Measurements from ENCODE around the gene ZNF317. TPM values are rescaled to one million over a fixed set of nuclear protein-coding genes. Genes with fewer than 3 reads are reported as not detected.

ZNF317 gene
- polyA plus RNA-seq, 3 donors = 17.3 to 25.5 (median 20.7) TPM

DNA sequence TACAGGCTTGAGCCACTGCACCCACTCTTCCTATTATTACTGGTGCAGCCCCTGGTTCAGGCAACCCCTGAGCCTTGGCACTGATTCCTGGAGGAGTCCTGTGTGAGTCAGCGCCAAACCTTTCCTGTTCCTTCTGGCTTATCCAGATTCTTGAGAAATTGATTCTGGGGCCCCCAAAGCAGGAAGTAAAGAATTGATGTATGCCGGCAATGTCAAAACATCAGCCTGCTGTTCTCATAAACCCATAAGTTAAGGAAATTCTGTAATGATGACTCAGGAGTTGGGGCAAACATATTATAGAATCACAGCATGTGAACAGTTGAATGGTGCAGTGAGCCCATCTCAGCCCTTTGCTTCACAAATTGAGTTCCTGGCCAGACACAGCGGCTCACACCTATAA lies 12.0 kb upstream of the ZNF317 start:
- H3K4me3 Mint-ChIP-seq = no peak overlapping the region

DNA sequence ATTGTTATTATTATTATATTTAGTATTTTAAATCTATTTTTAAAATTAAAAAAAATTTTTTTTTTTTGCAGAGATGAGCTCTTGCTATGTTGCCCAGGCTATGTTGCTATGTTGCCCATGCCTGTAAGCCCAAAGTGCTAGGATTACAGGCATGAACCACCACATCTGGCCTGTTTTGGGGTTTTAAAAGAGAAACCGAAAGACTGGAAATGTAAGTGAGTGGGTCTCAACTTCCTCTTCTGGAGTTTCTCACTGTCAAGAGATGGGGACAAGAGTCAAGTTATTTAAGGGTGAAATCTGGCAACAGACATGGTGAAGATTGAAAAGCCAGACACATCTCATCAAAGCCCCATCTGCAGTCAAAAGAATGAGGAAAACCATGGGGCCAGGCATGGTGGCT lies 9.2 kb upstream of the ZNF317 start:
- Histone ChIP-seq H3K4me2 (replicated peaks; ENCODE audit: extremely low read depth, low read length, poor library complexity, severe bottlenecking) (no peak overlapping the region), H3K36me3 (replicated peaks in 1 of 2; ENCODE audit: control insufficient read depth in 1 of 2, insufficient read depth in 2 of 2, low read length in 2 of 2) (no peaks in the 10 kb centered on the region), H2AFZ (ENCODE audit: insufficient read depth, low read depth, low read length, poor library complexity, severe bottlenecking) (peak overlapping the region; percentile 41), H3K4me1 (ENCODE audit: control insufficient read depth in 1 of 2, insufficient read depth in 2 of 2, low read length in 2 of 2) (peaks cover 5 to 18% of the 10 kb centered on the region in 2 donors), H3K27ac (ENCODE audit: low read depth in 1 of 2, low read length in 2 of 2) (no peak overlapping the region), H3K4me3 (replicated peaks in 1 of 3; ENCODE audit: low read depth in 2 of 3, low read length in 3 of 3) (no peak overlapping the region), H3K27me3 (ENCODE audit: control insufficient read depth in 2 of 2, insufficient read depth in 2 of 2, low read length in 2 of 2) (no peaks in the 10 kb centered on the region), H4K20me1 (ENCODE audit: insufficient read depth, low read length) (no peaks in the 10 kb centered on the region), H3K9me3 (replicated peaks in 1 of 2; ENCODE audit: control insufficient read depth in 1 of 2, insufficient read depth in 1 of 2, low read length in 2 of 2) (no peaks in the 10 kb centered on the region), H3K79me2 (ENCODE audit: insufficient read depth, low read length) (no peaks in the 10 kb centered on the region), H3K9ac (ENCODE audit: insufficient read depth, low read length, poor library complexity, severe bottlenecking) (no peak overlapping the region)
- intact Hi-C loops (cut with micrococcal nuclease) = loop anchor here in 1 of 2 donors (10.0 kb wide), 2 partner anchors 454 to 664 kb away; partner anchors contain the start of gene ZNF121
- Mint-ChIP-seq H3K9me3 (peaks cover 0 to 3% (median 0%) of the 10 kb centered on the region in 7 donors), H3K36me3 (no peaks in the 10 kb centered on the region), H3K4me1 (peaks cover 21% of the 10 kb centered on the region), H3K27ac (peak overlapping the region in 2 of 7 donors; percentile 57 to 65), H3K4me3 (peak overlapping the region in 1 of 2 donors; percentile 35), H3K27me3 (ENCODE audit: low read depth in 3 of 3) (peaks cover 2 to 7% (median 4%) of the 10 kb centered on the region in 3 donors)
- WGBS (ENCODE audit: insufficient coverage) = no CpG with 5 or more reads among the region's 1 CpG
- TF ChIP-seq, protein P1, sequence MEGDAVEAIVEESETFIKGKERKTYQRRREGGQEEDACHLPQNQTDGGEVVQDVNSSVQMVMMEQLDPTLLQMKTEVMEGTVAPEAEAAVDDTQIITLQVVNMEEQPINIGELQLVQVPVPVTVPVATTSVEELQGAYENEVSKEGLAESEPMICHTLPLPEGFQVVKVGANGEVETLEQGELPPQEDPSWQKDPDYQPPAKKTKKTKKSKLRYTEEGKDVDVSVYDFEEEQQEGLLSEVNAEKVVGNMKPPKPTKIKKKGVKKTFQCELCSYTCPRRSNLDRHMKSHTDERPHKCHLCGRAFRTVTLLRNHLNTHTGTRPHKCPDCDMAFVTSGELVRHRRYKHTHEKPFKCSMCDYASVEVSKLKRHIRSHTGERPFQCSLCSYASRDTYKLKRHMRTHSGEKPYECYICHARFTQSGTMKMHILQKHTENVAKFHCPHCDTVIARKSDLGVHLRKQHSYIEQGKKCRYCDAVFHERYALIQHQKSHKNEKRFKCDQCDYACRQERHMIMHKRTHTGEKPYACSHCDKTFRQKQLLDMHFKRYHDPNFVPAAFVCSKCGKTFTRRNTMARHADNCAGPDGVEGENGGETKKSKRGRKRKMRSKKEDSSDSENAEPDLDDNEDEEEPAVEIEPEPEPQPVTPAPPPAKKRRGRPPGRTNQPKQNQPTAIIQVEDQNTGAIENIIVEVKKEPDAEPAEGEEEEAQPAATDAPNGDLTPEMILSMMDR (IDR thresholded peaks at IDR 0.05) = no peak
- DNase-seq = peak in 2 of 3 donors; percentile 12 to 16

More for the DNA sequence above, 12.0 kb upstream of the ZNF317 start:
- no peaks in the 10 kb centered on the region for H3K36me3 Mint-ChIP-seq
- intact Hi-C loops (cut with micrococcal nuclease) = no loop called here
- peaks cover 0 to 3% (median 0%) of the 10 kb centered on the region in 7 donors for H3K9me3 Mint-ChIP-seq
- TF ChIP-seq, protein P1 (IDR thresholded peaks at IDR 0.05) = no peak
- no peak overlapping the region for H3K27ac ChIP-seq (ENCODE audit: low read depth in 1 of 2, low read length in 2 of 2)
- no peak overlapping the region for H3K27ac Mint-ChIP-seq
- no peaks in the 10 kb centered on the region for H3K27me3 ChIP-seq (ENCODE audit: control insufficient read depth in 2 of 2, insufficient read depth in 2 of 2, low read length in 2 of 2)
- H2AFZ ChIP-seq (ENCODE audit: insufficient read depth, low read depth, low read length, poor library complexity, severe bottlenecking) = no peak overlapping the region
- H3K36me3 ChIP-seq (replicated peaks in 1 of 2; ENCODE audit: control insufficient read depth in 1 of 2, insufficient read depth in 2 of 2, low read length in 2 of 2) = no peaks in the 10 kb centered on the region
- H3K27me3 Mint-ChIP-seq (ENCODE audit: low read depth in 3 of 3) = peaks cover 0 to 8% (median 7%) of the 10 kb centered on the region in 3 donors
- H3K4me1 Mint-ChIP-seq = peaks cover 15% of the 10 kb centered on the region
- peak in 2 of 3 donors; percentile 4 to 42 for DNase-seq
- 0% methylated on average over 2 of the region's 3 CpGs for WGBS (ENCODE audit: insufficient coverage)
- peaks cover 0 to 11% of the 10 kb centered on the region in 2 donors for H3K4me1 ChIP-seq (ENCODE audit: control insufficient read depth in 1 of 2, insufficient read depth in 2 of 2, low read length in 2 of 2)
- H3K9ac ChIP-seq (ENCODE audit: insufficient read depth, low read length, poor library complexity, severe bottlenecking) = no peak overlapping the region
- no peaks in the 10 kb centered on the region for H3K79me2 ChIP-seq (ENCODE audit: insufficient read depth, low read length)
- no peak overlapping the region for H3K4me2 ChIP-seq (replicated peaks; ENCODE audit: extremely low read depth, low read length, poor library complexity, severe bottlenecking)
- H4K20me1 ChIP-seq (ENCODE audit: insufficient read depth, low read length) = no peaks in the 10 kb centered on the region
- no peak overlapping the region for H3K4me3 ChIP-seq (replicated peaks in 1 of 3; ENCODE audit: low read depth in 2 of 3, low read length in 3 of 3)
- H3K9me3 ChIP-seq (replicated peaks in 1 of 2; ENCODE audit: control insufficient read depth in 1 of 2, insufficient read depth in 1 of 2, low read length in 2 of 2) = no peaks in the 10 kb centered on the region
